GM18505 (cell line): Measurements from ENCODE around the gene ZBTB33.

ENCODE experiments used
- ATAC-seq: cut with Tn5 transposase; IDR thresholded peaks from one replicate; pipeline ENCODE4 v1.9.1; 2021; ENCODE audit not compliant: unreplicated experiment
- POLR2A ChIP-seq: IDR thresholded peaks from 4 replicates; pipeline ENCODE4 v1.6.1; 2011; ENCODE audit warnings: borderline replicate concordance; ENCODE audit not compliant: insufficient read depth, insufficient read length; ENCODE audit errors: extremely low read depth

Gene ZBTB33, protein sequence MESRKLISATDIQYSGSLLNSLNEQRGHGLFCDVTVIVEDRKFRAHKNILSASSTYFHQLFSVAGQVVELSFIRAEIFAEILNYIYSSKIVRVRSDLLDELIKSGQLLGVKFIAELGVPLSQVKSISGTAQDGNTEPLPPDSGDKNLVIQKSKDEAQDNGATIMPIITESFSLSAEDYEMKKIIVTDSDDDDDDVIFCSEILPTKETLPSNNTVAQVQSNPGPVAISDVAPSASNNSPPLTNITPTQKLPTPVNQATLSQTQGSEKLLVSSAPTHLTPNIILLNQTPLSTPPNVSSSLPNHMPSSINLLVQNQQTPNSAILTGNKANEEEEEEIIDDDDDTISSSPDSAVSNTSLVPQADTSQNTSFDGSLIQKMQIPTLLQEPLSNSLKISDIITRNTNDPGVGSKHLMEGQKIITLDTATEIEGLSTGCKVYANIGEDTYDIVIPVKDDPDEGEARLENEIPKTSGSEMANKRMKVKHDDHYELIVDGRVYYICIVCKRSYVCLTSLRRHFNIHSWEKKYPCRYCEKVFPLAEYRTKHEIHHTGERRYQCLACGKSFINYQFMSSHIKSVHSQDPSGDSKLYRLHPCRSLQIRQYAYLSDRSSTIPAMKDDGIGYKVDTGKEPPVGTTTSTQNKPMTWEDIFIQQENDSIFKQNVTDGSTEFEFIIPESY

DNA sequence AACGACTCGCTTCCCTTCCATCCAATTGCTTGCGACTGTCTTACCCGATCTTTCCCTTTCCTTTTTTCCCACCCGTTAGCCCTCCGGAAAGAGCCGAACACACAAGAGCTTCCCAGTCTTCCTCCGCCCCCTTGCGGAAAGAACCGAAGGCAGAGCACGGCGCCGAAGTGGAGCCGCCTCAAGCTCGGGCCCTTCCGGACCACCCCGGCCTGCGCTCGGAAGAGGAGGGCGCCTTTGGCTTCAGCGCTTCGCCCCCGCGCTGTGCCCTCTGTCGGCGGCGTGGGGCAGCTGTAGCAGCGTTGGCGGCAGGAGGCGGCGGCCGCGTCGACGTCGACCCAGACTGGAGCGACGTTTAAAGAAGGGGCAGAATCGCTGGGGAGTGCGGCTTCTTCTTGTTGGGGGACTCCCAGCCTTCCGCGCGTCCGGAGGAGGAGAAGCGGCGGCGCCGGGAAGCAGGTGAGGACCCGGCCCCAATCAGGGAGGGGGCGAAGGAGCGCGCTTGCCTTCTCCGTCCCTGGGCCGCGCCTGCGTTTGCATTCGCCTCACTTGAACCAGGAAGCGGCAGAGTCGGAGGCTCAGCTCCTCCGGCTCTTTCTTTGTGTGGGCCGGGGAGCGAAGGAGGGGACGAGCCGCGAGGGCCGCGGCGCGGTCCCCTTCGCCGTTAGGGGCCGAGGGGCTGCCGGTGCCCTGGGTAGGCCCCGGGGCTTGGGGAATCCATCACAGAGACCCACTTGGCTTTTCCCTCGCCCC is at the start of gene ZBTB33:
TSS of gene ZBTB33 (plus strand) at position 291 of the 750 bp plus-strand sequence. CDS start 2,604 bp downstream, outside the sequence.
- peak; percentile 53 for TF ChIP-seq POLR2A
- peak; percentile 98 for ATAC-seq

DNA sequence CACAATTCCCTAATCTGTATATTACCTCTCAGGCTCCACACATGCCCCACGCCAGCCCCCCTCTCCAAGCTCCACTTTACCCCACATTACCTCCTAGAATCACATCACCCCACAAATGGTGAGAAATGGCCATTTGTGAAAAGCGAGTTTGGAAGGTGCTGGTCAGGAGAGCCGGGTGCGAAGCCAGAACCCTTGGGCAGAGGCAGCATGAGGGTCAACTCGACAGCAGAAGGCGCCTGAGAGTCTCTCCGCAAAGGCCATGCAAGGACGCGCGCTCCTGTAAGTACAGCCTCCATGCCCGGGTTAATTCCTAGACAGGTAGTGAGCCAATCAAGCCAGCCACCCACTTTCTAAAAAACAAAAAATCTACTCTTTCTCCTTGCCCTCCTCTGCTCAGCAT is 49.8 kb upstream of the ZBTB33 start:
- TF ChIP-seq POLR2A, result no peak
- no peak for ATAC-seq

- no peak for TF ChIP-seq POLR2A
- ATAC-seq, result no peak
These were observed 44.5 kb upstream of the ZBTB33 start for GRCh38 chrX:120205816-120206753.

DNA sequence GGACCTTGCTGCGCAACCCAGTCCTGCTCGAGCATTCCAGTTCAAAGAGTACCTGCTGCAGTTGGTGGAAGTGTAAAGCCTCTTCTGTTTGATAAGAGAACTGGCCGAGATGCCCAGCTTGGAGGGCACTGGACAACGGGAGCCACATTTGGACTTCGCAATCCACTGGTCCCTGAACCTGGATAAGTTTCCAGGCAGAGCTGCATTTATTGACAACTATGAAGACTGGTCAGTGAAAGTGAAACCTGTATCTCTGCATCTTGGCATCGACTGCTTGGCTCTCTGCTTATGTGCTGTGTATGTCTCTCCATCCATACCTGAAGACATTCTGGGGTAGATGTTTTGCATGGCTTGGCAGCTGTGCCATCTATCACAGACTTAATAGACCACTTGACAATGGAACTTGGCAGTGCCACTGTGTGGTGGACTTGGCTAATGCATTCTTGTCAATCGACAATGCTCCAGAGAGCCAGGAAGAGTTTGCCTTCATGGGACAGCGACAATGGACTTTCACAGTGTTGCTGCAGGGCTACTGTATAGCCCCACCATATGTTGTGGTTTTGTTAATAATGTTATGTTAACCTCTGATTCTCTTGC is 43.5 kb upstream of the ZBTB33 start:
- no peak for ATAC-seq
- TF ChIP-seq POLR2A, result no peak

DNA sequence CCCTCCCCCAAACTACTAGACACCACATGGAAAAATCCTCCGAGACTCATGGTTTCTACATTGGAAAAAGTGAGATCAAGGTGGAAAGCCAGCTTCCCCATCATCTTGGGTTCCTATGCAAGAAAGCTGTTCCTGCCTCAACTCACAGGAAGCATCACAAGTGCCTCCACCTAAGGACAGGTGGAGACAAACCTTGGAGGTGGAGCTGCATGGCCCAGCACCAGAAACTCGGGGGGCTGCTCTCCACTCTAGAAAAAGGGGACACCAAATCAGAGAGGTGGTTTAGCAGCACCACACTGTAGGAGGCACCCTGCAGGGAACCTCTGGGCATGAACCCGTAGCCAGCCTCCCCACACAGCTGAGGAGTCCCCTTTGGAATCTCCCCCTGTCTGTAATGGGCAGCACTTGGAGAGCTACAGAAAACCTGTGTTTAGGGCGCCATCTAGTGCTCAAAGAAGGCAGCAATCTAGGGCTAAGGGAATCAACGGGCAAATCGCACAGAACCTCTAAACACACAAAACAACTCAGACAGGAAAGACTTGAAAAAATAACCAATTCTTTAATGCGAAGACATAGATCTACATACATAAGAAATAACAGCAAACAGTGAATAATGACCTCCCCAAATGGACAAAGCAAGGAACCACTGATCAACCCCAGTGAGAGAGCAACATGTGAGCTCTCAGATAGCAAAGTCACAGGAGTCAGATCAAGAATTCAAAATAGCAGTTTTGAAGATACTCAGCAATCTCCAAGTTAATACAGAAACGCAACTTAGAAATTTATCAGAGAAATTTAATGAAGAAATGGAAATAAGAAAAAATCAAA is 37.0 kb upstream of the ZBTB33 start:
- ATAC-seq, result peak; percentile 79
- TF ChIP-seq POLR2A, result no peak

GRCh38 chrX:120223374-120223773 is 27.2 kb upstream of the ZBTB33 start:
- no peak for ATAC-seq
- no peak for TF ChIP-seq POLR2A

GRCh38 chrX:120224388-120224787 is 26.2 kb upstream of the ZBTB33 start:
- TF ChIP-seq POLR2A, result no peak
- ATAC-seq, result no peak

DNA sequence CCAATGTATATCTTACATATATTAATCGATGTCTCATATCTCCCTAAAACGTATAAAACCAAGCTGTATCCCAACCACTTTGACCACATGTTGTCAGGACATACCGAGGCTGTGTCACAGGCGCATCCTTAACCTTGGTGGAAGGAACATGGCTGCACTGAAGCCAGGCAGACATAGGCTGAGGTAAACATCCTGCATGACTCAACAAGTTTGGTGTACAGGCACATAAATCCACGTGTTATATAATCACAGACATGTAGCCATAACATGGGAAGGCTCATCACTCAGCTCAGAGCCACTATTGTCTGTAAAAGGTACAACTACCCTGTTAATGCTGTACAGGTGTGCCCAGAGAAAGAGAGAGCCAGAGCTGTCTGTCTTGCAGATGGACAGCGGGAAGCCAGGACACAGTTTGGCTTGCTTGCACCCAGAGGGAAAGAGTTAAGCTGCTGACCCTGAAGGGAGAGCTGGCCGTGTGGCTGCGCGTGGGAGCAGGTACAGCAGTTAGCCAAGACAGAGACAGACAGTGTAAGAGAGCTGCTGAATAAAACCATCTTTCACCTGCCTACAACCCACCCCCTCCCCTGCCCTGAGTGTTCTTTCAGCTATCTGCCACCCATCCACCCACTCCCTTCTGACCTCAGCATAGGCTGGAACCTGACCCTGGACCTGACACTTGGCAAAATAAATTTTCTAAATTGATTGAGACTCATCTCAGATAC is 22.3 kb upstream of the ZBTB33 start:
- no peak for ATAC-seq
- no peak for TF ChIP-seq POLR2A

DNA sequence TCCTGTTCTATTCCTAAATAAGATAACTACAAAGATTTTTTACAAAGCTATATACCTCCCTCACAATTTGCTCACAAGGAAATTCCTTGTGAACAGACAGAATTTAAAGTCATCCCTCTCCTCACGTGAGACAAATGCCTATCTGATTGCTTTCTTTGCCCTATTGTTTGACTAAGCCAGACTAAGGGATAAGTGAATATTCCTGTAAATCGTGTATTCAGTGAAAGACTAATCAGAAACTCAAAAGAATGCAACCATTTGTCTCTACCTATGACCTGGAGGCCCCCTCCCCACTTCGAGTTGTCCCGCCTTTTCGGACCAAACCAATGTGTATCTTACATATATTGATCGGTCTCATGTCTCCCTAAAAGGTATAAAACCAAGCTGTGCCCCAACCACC is 15.3 kb upstream of the ZBTB33 start:
- no peak for TF ChIP-seq POLR2A
- ATAC-seq, result no peak

DNA sequence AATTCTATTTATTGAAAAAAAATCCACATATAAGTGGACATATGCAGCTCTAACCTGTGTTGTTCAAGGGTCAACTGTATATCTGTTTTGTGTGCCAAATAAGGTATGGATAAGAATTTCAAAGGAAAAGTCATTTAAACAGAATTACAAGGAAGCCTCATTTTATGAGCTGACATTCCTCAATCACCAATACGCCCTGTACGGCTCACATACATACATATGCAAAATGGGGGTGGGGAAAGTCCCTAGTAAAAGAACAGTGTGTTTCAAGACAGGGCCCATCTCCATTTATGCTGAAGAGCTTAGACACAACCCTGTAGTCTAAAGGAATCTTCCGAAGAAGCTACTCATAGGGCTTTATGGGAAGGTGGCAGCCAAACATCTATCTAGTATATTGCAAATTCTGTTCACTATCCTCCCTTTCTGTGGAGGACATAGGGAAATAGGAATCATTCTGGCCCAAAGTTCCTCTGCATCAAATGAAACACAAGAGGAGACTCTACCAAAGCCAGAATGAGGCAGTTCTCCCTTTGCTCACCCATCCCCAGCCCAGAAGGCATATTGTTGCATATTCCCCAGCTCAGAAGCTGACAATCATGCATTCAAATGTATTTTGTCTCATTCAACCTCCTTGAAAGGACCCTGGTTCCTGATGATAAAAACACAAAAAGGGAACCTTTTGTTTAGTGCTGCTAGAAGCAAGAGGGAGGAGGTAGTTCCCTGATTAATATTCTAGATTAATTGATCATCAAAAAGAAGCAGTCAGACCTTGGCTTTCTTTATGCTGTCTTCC is 13.7 kb upstream of the ZBTB33 start:
- ATAC-seq, result no peak
- TF ChIP-seq POLR2A, result no peak

GRCh38 chrX:120238933-120239332 is 11.7 kb upstream of the ZBTB33 start:
- no peak for ATAC-seq
- TF ChIP-seq POLR2A, result no peak

GRCh38 chrX:120242813-120243212 is 7.8 kb upstream of the ZBTB33 start:
- TF ChIP-seq POLR2A, result no peak
- no peak for ATAC-seq
